Hepatic stellate cell (primary cell): ENCODE results near the gene SPIRE2.
"Not testable (repeated sequence)": the region's sequence is repeated elsewhere in the genome, so short reads cannot be mapped to it uniquely, and the experiment has no call there.

Experiments
- DNase-seq: peaks from one replicate; pipeline ENCODE4 v3.0.0; 2011; ENCODE audit warnings: low spot score

Gene SPIRE2

GRCh38 chr16:89898201-89898967 is 70.1 kb downstream of the SPIRE2 start:
- DNase-seq, result no peak

GRCh38 chr16:89899879-89900481 is 71.7 kb downstream of the SPIRE2 start:
- no peak for DNase-seq

GRCh38 chr16:89900885-89901284 is 72.6 kb downstream of the SPIRE2 start:
- DNase-seq, result no peak

GRCh38 chr16:89902980-89903379 is 74.7 kb downstream of the SPIRE2 start:
- DNase-seq, result no peak

GRCh38 chr16:89903908-89904515 is 75.7 kb downstream of the SPIRE2 start:
- no peak for DNase-seq

GRCh38 chr16:89904606-89905510 is 76.6 kb downstream of the SPIRE2 start:
- no peak for DNase-seq

GRCh38 chr16:89905511-89906139 is 77.3 kb downstream of the SPIRE2 start:
- DNase-seq, result no peak

- no peak for DNase-seq
Observed at GRCh38 chr16:89906140-89907025, 78.1 kb downstream of the SPIRE2 start.

- DNase-seq, result no peak
Observed at GRCh38 chr16:89907055-89907814, 79.0 kb downstream of the SPIRE2 start.

GRCh38 chr16:89908236-89908635 is 80.0 kb downstream of the SPIRE2 start:
- no peak for DNase-seq

GRCh38 chr16:89909777-89910716 is 81.8 kb downstream of the SPIRE2 start:
- DNase-seq, result peak; percentile 81

- no peak for DNase-seq
Observed at GRCh38 chr16:89910717-89911354, 82.6 kb downstream of the SPIRE2 start.

- no peak for DNase-seq
Observed at GRCh38 chr16:89911375-89911774, 83.1 kb downstream of the SPIRE2 start.

GRCh38 chr16:89912143-89912542 is 83.9 kb downstream of the SPIRE2 start:
- no peak for DNase-seq

GRCh38 chr16:89912627-89913026 is 84.4 kb downstream of the SPIRE2 start:
- DNase-seq, result no peak

- no peak for DNase-seq
Observed at GRCh38 chr16:89913408-89914387, 85.4 kb downstream of the SPIRE2 start.

- not testable (repeated sequence) for DNase-seq
Observed at GRCh38 chr16:89914642-89915285, 86.5 kb downstream of the SPIRE2 start.
